Stimulated activated CD4-positive, alpha-beta T cell treated with anti-CD3 and anti-CD28 coated beads, Interleukin-12 subunit alpha, Interleukin-12 subunit beta, amount 100 ng/mL, for 4 hours (primary cell): Measurements from ENCODE around the gene SCGB3A2.

Experiments used
- DNase-seq: peaks from one replicate; pipeline ENCODE4 v3.0.0-alpha.2; 2020

SCGB3A2 gene

DNA sequence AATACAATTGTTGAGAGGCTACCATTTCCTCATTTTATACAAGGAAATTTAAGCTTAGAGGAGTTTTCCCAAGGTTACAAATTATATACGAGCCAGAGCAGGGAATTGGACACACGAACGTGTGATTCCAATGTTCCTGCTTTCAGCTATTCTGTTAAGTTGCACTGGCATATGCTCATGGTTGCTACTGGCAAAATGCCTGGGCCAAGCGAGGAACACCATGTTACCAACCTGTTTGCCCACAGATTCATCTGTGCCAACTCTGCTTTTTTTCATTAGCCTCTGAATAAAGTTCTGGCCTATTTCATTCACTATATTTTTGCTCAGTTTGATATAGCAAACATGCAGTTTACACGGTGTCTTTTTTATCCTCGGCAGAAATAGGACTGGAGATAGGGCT, 32.9 kb downstream of the SCGB3A2 start:
- no peak for DNase-seq

DNA sequence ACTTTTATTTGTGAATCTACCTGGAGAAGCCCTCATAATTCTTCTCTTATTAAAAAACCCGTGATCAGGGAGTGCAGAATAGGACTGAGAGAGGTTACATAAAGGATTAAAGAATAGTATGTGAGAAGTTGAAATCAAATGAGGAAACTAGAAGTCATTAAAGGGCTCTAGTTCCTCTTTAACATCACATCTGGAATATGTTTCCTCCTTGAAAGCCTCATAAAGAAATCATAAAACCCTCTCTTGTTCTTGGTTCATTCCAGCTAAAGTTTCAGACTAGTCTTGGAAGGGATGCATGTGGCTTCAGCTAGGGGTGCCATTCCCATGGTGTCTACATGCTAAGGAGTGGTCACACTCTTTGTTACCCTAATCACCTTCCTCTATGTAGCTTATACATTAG, 33.5 kb downstream of the SCGB3A2 start:
- no peak for DNase-seq

DNA sequence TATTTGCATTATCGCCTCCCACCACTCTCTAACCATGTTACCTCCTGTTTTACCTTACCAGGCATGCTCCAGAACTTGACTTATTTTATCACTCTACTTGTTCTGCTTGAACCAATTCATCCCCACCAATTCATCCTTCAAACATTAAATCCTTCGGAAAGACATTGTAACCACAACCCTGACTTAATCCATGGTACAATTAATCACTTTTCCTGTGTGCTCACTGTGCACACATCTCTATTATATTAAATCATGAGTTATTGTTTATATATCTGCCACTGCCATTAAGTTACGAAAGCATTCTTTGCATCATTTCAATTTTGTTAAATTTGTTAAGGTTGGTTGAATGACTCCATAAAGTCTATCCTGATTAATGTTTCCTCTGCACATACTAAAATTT, 35.3 kb downstream of the SCGB3A2 start:
- DNase-seq, result no peak

DNA sequence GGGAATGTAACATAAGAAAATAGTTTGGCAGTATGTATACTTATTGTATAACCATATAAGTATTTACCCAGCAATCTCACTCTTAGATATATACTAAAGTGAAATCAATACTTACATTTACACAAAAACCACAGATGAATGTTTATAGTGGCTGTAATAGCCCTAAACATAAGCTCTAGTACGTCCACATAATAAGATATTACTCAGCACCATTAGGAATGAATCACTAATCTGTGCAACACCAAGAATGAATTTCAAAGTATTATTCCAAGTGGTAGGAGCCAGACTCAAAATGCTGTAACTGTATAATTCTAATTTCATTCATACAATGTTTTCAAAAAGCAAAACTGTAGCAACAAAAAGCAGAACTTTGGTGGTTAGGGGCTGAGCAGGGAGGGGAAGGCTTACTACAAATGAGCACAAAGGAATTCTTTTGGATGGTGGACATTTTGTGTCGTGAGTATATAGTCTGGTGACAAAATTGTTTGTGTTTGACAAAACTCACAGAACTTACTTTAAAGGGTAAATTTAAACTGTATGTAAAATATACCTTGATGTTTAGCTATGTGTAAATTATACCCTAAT, 39.7 kb downstream of the SCGB3A2 start:
- DNase-seq, result no peak

DNA sequence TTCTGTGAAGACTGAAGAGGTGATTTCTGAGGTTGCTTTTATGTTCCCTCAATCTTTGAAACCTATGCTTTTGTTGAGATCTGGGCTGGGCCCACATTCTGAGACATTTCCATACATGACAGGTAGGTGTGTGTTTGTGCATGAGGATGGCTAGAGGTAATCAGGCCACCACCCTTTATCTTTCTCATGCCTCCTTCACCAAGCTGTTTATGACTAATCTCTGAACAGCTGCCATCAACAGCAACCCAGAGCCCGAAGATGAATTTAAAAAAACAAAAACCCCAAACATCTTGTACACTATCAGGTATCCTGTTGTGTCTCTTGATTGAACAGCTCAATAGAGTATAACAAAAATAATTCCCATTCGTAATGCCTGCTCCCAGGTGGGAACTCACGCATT, 40.4 kb downstream of the SCGB3A2 start:
- DNase-seq, result no peak

DNA sequence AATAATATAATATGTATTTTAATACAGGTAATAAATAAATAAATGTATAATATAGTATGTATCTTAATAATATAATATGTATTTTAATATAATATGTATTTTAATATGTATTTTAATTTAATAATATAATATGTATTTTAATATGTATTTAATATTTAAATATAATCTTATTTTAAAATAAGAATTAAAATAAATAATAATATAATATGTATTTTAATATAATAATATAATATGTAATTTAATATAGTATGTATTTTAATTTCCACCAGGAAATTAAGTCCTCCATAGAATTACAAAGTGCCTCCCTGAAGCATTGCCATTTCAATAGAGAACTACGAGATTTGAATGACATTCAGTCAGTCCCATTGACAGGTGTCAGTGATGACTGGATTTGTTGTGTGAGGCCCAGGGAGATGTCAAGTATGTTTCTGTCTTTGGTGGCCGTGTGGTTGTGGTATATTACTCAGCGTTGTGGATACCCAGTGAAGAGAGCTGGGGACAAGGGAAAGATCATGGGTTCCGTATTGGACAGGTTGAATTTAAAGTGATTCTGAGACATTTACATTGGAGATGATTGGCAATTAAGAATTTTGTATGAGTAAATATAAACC, 42.0 kb downstream of the SCGB3A2 start:
- DNase-seq, result no peak

DNA sequence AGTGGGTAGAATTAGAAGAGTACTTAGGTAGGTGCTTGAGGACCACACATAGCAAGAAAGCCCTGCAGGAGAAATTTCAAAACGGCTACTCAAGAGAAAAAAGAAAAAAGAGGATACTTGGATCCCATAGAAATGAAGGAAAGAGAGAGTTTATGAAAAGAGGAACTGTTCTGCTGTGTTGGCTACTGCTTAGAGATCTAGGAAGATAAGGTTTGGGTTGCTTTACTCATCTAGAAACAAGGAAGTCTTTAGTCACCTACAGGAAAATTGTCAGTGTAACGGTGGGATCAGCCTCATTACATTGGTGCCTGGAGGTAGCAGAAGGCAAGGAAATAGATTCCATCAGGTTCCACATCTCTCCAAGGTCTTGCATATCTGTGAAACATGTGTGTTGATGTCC, 42.6 kb downstream of the SCGB3A2 start:
- DNase-seq, result no peak

DNA sequence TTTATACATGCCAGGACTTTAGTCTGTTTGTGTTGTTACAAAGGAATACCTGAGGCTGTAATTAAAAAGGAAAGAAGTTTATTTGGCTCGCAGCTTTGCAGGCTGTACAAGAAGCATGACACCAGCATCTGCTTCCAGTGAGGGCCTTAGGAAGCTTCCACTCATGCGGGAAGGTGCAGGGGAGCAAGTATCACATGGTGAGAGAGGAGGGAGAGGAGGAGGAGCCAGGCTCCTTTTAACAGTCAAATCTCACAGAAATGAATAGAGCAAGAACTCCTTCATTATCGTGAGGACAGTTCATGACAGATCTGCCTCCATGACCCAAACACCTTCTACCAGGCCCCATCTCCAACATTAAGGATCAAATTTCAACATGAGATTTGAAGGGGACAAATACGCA, 46.5 kb downstream of the SCGB3A2 start:
- no peak for DNase-seq

DNA sequence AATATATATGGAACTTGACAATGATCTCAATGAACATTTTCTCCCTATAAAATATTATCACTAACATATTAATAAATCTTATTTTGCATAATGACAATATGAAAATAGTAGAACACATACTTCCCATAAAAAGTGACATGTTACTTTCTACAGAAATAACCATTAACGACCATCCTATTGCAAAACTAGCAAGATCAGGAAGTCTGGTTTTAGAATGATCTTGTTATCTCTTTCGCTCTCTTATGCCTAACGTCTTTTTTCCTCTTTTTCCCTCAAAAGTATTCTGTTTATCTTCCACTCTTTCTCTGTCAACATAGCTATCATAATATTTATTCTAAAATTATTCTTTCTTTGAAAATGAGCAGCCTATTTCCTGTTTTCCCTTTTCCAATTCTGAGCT, 49.4 kb downstream of the SCGB3A2 start:
- DNase-seq, result no peak

DNA sequence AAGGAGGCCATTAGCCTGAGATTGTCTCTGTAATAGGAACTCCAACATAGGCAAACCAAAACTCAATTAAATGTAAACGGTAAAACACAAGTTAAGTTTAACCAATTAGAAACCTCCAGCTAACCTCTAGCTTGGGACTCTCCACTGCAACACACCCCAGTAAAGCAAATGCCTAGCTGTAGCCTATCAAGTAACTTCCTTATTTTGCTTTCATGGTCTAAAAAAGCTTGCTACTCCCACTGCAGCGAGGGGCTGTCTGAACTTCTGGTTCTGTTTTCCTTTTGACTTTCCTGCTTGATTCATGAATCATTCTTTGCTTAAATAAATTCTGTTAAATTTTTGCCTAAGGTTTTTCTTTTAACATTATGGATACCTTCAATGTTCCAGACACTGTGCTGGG, 52.3 kb downstream of the SCGB3A2 start:
- no peak for DNase-seq
